PC-9 (cell line): Measurements from ENCODE around the gene HSD11B1.

Experiments used
- EZH2 ChIP-seq: fragments of 200-600 bp; sonication (generic); IDR thresholded peaks from 2 replicates; pipeline ENCODE4 v1.8.0; 2017; ENCODE audit warnings: antibody characterized with exemption, low read depth
- TF ChIP-seq, protein P1 (sequence below): fragments of 200-600 bp; sonication (generic); conservative IDR thresholded peaks from 2 replicates; pipeline ENCODE4 v1.6.1; 2017; ENCODE audit warnings: mixed run types, antibody characterized with exemption, mild to moderate bottlenecking, moderate library complexity

GRCh38 chr1:209661071-209661470 is 43.6 kb upstream of the HSD11B1 start:
- TF ChIP-seq, protein P1, sequence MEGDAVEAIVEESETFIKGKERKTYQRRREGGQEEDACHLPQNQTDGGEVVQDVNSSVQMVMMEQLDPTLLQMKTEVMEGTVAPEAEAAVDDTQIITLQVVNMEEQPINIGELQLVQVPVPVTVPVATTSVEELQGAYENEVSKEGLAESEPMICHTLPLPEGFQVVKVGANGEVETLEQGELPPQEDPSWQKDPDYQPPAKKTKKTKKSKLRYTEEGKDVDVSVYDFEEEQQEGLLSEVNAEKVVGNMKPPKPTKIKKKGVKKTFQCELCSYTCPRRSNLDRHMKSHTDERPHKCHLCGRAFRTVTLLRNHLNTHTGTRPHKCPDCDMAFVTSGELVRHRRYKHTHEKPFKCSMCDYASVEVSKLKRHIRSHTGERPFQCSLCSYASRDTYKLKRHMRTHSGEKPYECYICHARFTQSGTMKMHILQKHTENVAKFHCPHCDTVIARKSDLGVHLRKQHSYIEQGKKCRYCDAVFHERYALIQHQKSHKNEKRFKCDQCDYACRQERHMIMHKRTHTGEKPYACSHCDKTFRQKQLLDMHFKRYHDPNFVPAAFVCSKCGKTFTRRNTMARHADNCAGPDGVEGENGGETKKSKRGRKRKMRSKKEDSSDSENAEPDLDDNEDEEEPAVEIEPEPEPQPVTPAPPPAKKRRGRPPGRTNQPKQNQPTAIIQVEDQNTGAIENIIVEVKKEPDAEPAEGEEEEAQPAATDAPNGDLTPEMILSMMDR: no peak
- no peak for TF ChIP-seq EZH2
